Measurements from ENCODE around the gene SLC17A3. TPM values are rescaled to one million over a fixed set of nuclear protein-coding genes. Genes with fewer than 3 reads are reported as not detected.

SLC17A3 gene
- total RNA-seq, 4 donors from 2014 or later, result 0.22 TPM; not detected in 3

- Histone ChIP-seq H3K27ac (no peak overlapping the region), H3K36me3 (no peaks in the 10 kb centered on the region), H3K4me1 (no peaks in the 10 kb centered on the region), H3K27me3 (no peaks in the 10 kb centered on the region), H3K4me3 (no peak overlapping the region), H3K9me3 (no peaks in the 10 kb centered on the region)
- DNase-seq (no peak), ATAC-seq (no peak)
- intact Hi-C loops (cut with DNase I; ENCODE audit: low total_unique reads) (no loop called here), in situ Hi-C loops (cut with MboI; ENCODE audit: low sequenced_read_pairs in 4 of 4) (no loop called here)
- TF ChIP-seq CTCF (IDR thresholded peaks at IDR 0.05 in 4 of 5, conservative IDR thresholded peaks at IDR 0.05 in 1 of 5), result no peak
- TF ChIP-seq POLR2A (IDR thresholded peaks at IDR 0.05), result no peak
Observed at GRCh38 chr6:25895771-25896170, 21.7 kb upstream of the SLC17A3 start.

GRCh38 chr6:25893778-25894177 is 19.7 kb upstream of the SLC17A3 start:
- Histone ChIP-seq H3K4me3 (no peak overlapping the region), H3K27me3 (no peaks in the 10 kb centered on the region), H3K27ac (no peak overlapping the region), H3K36me3 (no peaks in the 10 kb centered on the region), H3K4me1 (no peaks in the 10 kb centered on the region), H3K9me3 (no peaks in the 10 kb centered on the region)
- TF ChIP-seq POLR2A (IDR thresholded peaks at IDR 0.05) (no peak), CTCF (IDR thresholded peaks at IDR 0.05 in 4 of 5, conservative IDR thresholded peaks at IDR 0.05 in 1 of 5) (no peak)
- intact Hi-C loops (cut with DNase I; ENCODE audit: low total_unique reads) (loop anchor here (5.0 kb wide), 1 partner anchor 671 kb away; no protein-coding TSS in a partner anchor), in situ Hi-C loops (cut with MboI; ENCODE audit: low sequenced_read_pairs in 4 of 4) (no loop called here)
- ATAC-seq, result no peak
- DNase-seq, result no peak

- in situ Hi-C loops (cut with MboI; ENCODE audit: low sequenced_read_pairs in 4 of 4) (no loop called here), intact Hi-C loops (cut with DNase I; ENCODE audit: low total_unique reads) (loop anchor here (5.0 kb wide), 1 partner anchor 671 kb away; no protein-coding TSS in a partner anchor)
- H3K27me3 ChIP-seq, result no peaks in the 10 kb centered on the region
- TF ChIP-seq CTCF (IDR thresholded peaks at IDR 0.05 in 4 of 5, conservative IDR thresholded peaks at IDR 0.05 in 1 of 5) (no peak), POLR2A (IDR thresholded peaks at IDR 0.05) (no peak)
- DNase-seq, result no peak
- no peak overlapping the region for H3K27ac ChIP-seq
- ATAC-seq, result no peak
- no peaks in the 10 kb centered on the region for H3K4me1 ChIP-seq
- no peaks in the 10 kb centered on the region for H3K36me3 ChIP-seq
- no peaks in the 10 kb centered on the region for H3K9me3 ChIP-seq
- H3K4me3 ChIP-seq, result no peak overlapping the region
Observed at GRCh38 chr6:25892877-25893276, 18.8 kb upstream of the SLC17A3 start.

GRCh38 chr6:25889877-25890853 is 16.1 kb upstream of the SLC17A3 start:
- H3K4me3 ChIP-seq, result no peak overlapping the region
- intact Hi-C loops (cut with DNase I; ENCODE audit: low total_unique reads) (loop anchor here (5.0 kb wide), 1 partner anchor 668 kb away; no protein-coding TSS in a partner anchor), in situ Hi-C loops (cut with MboI; ENCODE audit: low sequenced_read_pairs in 4 of 4) (no loop called here)
- no peak for DNase-seq
- no peaks in the 10 kb centered on the region for H3K36me3 ChIP-seq
- TF ChIP-seq POLR2A (IDR thresholded peaks at IDR 0.05) (no peak), CTCF (IDR thresholded peaks at IDR 0.05 in 4 of 5, conservative IDR thresholded peaks at IDR 0.05 in 1 of 5) (peak in 3 of 5 experiments; percentile 19 to 31 (median 24))
- ATAC-seq, result no peak
- no peaks in the 10 kb centered on the region for H3K4me1 ChIP-seq
- H3K9me3 ChIP-seq, result no peaks in the 10 kb centered on the region
- H3K27ac ChIP-seq, result no peak overlapping the region
- no peaks in the 10 kb centered on the region for H3K27me3 ChIP-seq

All from gastrocnemius medialis (tissue), 4 donors.